ENCODE results near the gene IL24.

- TF ChIP-seq CTCF (IDR thresholded peaks at IDR 0.05) (no peak), EZH2 (IDR thresholded peaks at IDR 0.05; ENCODE audit: borderline replicate concordance, insufficient read depth, low read depth, low read length, poor library complexity, severe bottlenecking) (no peak)
These were observed 42.7 kb upstream of the IL24 start for GRCh38 chr1:206854401-206855129.
